Omental fat pad (tissue), 4 donors: Measurements from ENCODE around the gene APLF. TPM values are rescaled to one million over a fixed set of nuclear protein-coding genes. Genes with fewer than 3 reads are reported as not detected.

Experiments used
- ATAC-seq: fragments of 150-250 bp; one replicate; pipeline ENCODE4 v1.9.1; 2016; ENCODE audit warnings: mild to moderate bottlenecking, moderate library complexity; ENCODE audit not compliant: low FRiP score
- DNase-seq: peaks from one replicate; pipeline ENCODE4 v3.0.0-alpha.2; 2019; ENCODE audit warnings: low spot score
- CTCF ChIP-seq, 3 donors: fragments of 450-650 bp; IDR thresholded peaks; one replicate each; pipeline ENCODE4 v1.5.1; 2016 to 2017; ENCODE audit warnings: antibody characterized with exemption in 3 of 3, mild to moderate bottlenecking in 3 of 3, moderate library complexity in 2 of 3
- total RNA-seq, 4 donors: library from RNA; depleted of rRNA; stranded (reverse); fragments of >200 nt; gene quantifications; one replicate each; pipeline ENCODE4 v1.1.0, GENCODE V29; 2016

Gene APLF
- total RNA-seq, 4 donors from 2014 or later = 6.0 to 12.3 (median 9.4) TPM

GRCh38 chr2:68425503-68425902, 41.9 kb upstream of the APLF start:
- no peak for TF ChIP-seq CTCF (IDR thresholded peaks at IDR 0.05)
- no peak for DNase-seq
- ATAC-seq = no peak

- no peak for ATAC-seq
Measured at GRCh38 chr2:68426446-68426845, 40.9 kb upstream of the APLF start.

DNA sequence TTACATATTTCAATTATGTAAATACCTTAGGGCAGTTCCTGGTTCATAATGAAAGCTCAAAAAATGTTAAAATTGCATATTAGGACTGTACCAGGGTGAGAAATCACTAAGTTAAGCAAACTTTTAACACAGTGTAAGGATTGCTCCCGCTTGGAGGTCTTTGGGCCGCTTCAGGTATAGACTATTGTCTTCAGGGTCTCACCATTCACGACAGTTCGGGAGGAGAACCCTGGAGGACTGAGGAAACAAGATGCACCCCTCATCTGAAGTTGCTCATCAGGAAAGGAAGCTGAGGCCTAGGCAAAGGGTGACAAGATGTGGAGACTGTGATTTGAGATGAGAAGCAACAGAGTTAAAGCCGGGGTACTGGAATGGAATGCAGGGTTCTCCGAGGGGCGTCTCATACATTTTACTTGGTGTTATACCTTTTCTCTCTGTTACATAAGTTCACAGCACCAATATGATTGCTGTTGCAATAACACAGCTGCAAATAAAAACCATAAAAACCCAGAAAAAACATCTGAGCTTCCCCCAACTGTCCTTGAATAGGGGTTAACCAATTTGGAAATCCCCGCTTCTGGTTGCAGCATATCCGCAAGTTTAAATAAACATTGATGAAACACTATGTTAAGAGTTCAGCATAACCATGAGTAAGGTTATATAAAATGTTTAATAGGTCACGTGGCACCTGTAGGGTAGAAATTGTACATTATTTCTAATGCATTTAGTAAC, 40.4 kb upstream of the APLF start:
- no peak for TF ChIP-seq CTCF (IDR thresholded peaks at IDR 0.05)
- no peak for DNase-seq
- no peak for ATAC-seq

More at GRCh38 chr2:68426446-68426845, 40.9 kb upstream of the APLF start:
- no peak for TF ChIP-seq CTCF (IDR thresholded peaks at IDR 0.05)
- DNase-seq = no peak

DNA sequence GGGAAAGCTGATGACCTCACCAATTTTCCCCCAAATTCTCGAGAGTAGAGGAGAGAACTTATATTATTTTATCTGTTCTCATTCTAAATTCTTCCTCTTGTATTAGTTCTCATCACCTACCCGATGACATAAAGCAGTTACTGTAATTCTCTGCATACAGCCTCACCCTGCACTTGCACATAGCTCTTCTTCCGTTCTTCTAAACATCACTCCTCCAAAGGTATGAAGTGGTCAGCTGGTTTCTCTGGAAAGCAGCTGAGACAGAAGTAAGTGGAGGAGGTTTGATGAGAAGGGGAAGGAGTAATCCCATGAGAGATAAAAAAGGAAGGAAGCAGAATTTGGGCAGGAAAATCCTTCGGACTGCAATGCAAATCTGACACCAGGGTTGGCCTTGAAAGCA, 39.3 kb upstream of the APLF start:
- DNase-seq (no peak), ATAC-seq (peak; percentile 52)
- no peak for TF ChIP-seq CTCF (IDR thresholded peaks at IDR 0.05)

- no peak for DNase-seq
- no peak for ATAC-seq
- no peak for TF ChIP-seq CTCF (IDR thresholded peaks at IDR 0.05)
Measured at GRCh38 chr2:68428746-68429145, 38.6 kb upstream of the APLF start.

DNA sequence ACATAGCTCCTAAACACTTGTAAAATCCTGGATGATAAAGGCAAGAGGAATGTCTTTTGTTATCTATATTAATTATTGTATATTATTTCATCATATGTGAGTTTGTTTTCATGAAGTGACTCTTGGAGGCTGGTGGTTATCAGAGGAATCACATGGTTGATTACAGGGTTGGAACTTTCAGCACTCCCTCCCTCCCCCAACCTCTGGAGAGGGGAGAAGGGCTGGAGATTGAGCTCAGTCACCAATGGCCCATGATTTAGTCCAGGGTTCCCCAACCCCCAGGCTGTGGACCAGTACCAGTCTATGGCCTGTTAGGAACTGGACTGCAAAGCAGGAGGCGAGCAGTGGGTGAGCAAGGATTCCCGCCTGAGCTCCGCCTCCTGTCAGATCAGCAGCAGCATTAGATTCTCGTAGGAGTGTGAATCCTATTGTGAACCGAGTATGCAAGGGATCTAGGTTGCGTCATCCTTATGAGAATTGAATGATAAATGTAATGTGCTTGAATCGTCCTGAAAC, 38.0 kb upstream of the APLF start:
- ATAC-seq = peak; percentile 50
- DNase-seq = no peak
- no peak for TF ChIP-seq CTCF (IDR thresholded peaks at IDR 0.05)
